ENCODE results near the gene OXCT1. TPM values are rescaled to one million over a fixed set of nuclear protein-coding genes. Genes with fewer than 3 reads are reported as not detected.

The OXCT1 gene
- total RNA-seq, 1 donor from 2014 or later, result 16.2 TPM

DNA sequence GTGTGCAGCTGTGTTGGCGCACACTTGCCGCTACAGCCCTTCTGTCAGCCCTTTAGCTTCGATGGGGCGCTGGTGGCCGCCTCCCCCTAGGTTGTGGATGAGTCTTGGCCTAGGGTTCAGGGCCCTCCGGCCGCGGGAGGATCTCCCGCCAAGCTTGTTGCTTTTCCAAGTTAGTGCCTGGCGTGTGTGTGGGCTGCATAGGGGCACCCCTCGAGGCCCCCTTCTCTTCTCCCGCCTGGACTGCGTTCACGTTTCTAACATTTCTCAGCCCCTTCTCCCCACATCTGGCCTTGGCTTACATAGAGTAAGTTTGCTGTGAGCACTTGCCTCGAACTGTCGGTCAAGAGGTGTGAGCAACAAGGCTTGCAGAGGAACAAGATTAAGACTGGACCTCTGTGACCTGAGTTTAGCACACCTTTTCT is 413 bp upstream of the OXCT1 start:
- Histone ChIP-seq H3K4me1 (peaks cover 17% of the 10 kb centered on the region), H3K27ac (peak overlapping the region; percentile 89), H3K9me3 (no peaks in the 10 kb centered on the region), H3K36me3 (no peaks in the 10 kb centered on the region), H3K27me3 (no peaks in the 10 kb centered on the region), H3K4me3 (peak overlapping the region; percentile 93)
- ATAC-seq (no peak), DNase-seq (no peak)
- intact Hi-C loops (cut with DNase I), result no loop called here
- TF ChIP-seq, protein P1, sequence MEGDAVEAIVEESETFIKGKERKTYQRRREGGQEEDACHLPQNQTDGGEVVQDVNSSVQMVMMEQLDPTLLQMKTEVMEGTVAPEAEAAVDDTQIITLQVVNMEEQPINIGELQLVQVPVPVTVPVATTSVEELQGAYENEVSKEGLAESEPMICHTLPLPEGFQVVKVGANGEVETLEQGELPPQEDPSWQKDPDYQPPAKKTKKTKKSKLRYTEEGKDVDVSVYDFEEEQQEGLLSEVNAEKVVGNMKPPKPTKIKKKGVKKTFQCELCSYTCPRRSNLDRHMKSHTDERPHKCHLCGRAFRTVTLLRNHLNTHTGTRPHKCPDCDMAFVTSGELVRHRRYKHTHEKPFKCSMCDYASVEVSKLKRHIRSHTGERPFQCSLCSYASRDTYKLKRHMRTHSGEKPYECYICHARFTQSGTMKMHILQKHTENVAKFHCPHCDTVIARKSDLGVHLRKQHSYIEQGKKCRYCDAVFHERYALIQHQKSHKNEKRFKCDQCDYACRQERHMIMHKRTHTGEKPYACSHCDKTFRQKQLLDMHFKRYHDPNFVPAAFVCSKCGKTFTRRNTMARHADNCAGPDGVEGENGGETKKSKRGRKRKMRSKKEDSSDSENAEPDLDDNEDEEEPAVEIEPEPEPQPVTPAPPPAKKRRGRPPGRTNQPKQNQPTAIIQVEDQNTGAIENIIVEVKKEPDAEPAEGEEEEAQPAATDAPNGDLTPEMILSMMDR (IDR thresholded peaks at IDR 0.05), result no peak

DNA sequence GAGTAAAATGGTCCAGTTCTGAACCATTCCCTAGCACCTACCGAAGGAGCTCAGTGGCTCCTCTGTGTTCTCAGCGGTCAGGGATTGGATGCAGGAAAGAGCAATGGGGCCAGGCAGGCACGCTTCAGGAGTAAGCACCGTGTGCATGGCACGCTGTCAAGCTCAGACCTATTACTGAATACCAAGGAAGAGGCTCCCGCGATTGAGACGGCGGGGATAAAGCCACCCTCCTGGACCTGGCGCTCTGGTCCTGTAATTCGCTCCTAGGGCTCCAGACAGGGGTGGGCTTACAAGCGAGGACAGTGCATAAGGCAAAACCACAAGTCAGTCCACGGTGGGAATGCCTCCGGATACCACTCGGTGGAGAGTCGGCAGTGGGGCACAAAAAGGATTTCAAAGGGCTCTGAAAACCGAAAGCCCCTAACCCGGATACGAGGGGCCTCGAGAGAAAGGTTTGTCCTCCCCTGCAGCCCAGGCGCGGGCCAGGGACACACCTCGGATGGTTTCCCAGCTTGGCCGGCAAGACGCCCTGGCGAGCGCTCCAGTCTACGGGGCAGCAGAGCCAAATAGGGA is 988 bp downstream of the OXCT1 start:
- no peak for ATAC-seq
- Histone ChIP-seq H3K4me1 (peaks cover 17% of the 10 kb centered on the region), H3K36me3 (no peaks in the 10 kb centered on the region), H3K4me3 (peak overlapping the region; percentile 93), H3K9me3 (no peaks in the 10 kb centered on the region), H3K27me3 (no peaks in the 10 kb centered on the region), H3K27ac (peak overlapping the region; percentile 89)
- TF ChIP-seq, protein P1 (IDR thresholded peaks at IDR 0.05), result no peak
- intact Hi-C loops (cut with DNase I), result no loop called here
- no peak for DNase-seq

DNA sequence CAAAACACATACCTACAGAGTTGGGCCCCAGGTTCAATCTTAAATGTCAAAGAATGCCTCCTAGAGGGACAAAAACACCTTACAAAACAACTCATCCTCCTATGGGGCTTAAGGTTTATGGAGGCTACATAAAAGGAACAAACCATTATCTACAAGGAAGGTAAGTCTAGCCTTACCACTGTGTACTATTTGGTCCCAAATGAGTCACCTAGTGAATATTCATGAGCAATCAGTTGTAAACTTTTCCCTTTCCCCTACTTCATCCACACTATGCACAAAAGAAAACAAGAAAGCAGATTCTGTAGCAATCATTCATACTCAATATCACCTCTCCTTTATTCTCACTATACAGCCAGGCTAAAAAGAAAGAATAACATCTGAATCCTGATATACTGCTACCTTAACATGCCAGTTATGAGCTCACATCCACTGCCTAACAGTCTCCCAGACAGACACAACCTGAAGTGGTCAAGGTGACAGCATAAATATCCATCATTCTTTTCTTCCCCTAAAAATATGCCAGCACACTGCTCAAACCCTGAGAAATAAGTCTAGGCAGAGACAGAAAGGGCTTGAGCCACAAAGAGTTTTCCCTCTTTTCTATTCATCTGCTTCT is 6.2 kb downstream of the OXCT1 start:
- intact Hi-C loops (cut with DNase I), result no loop called here
- Histone ChIP-seq H3K4me1 (peaks cover 3% of the 10 kb centered on the region), H3K36me3 (peaks cover 18% of the 10 kb centered on the region), H3K27ac (no peak overlapping the region), H3K9me3 (no peaks in the 10 kb centered on the region), H3K27me3 (no peaks in the 10 kb centered on the region), H3K4me3 (no peak overlapping the region)
- DNase-seq, result no peak
- TF ChIP-seq, protein P1 (IDR thresholded peaks at IDR 0.05), result no peak
- ATAC-seq, result no peak

DNA sequence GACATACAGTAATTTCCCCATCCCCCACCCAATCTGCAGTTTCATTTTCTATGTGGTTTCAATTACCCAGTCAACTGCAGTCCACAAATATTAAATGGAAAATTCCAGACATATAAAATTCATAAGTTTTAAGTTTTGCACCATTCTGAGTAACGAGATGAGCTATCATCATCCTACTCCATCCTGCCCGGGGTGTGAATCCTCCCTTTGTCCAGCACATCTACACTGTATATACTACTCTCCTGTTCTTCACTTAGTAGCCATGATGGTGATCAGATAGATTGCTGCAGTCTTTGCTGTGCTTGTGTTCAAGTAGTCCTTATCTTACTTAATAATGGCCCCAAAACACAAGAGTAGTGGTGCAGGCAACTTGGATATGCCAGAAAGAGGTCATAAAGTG is 11.3 kb downstream of the OXCT1 start:
- Histone ChIP-seq H3K36me3 (peaks cover 22% of the 10 kb centered on the region), H3K27me3 (no peaks in the 10 kb centered on the region), H3K4me3 (no peak overlapping the region), H3K27ac (no peak overlapping the region), H3K9me3 (no peaks in the 10 kb centered on the region), H3K4me1 (no peaks in the 10 kb centered on the region)
- TF ChIP-seq, protein P1 (IDR thresholded peaks at IDR 0.05), result no peak
- intact Hi-C loops (cut with DNase I), result no loop called here
- DNase-seq, result no peak
- no peak for ATAC-seq

DNA sequence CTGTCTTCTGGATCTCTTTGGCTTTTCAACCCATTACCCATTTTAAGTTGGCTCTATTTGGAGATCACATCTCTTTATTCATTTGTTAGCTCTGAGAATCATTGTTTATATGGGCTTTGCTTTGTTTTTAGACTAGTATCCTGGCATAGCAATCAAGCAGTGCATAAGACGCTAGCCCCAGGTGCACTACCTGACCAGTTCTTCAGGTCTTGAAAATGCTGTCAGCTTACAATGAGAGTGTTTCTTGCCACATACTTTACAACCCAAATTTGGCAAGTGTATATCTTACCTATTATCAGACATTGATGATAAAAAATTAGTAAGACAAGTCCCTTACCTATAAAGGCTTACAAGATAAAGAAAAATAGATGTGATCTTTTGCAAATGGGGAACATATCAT is 12.2 kb downstream of the OXCT1 start:
- H3K27me3 ChIP-seq, result no peaks in the 10 kb centered on the region
- ATAC-seq (no peak), DNase-seq (no peak)
- H3K4me3 ChIP-seq, result no peak overlapping the region
- H3K9me3 ChIP-seq, result no peaks in the 10 kb centered on the region
- no peak overlapping the region for H3K27ac ChIP-seq
- H3K4me1 ChIP-seq, result no peaks in the 10 kb centered on the region
- TF ChIP-seq, protein P1 (IDR thresholded peaks at IDR 0.05), result no peak
- H3K36me3 ChIP-seq, result peaks cover 27% of the 10 kb centered on the region
- intact Hi-C loops (cut with DNase I), result no loop called here

Measured in upper lobe of right lung (tissue), 1 donor.